Measurements from ENCODE around the gene HSP90B1. TPM values are rescaled to one million over a fixed set of nuclear protein-coding genes. Genes with fewer than 3 reads are reported as not detected.

The HSP90B1 gene
- total and polyA plus RNA-seq, 9 of the 15 experiments (the other 6 are each of a cell fraction or from before 2014, with no cell fraction given): 196 to 719 (median 557) TPM

GRCh38 chr12:103948746-103949406, 18.7 kb downstream of the HSP90B1 start:
- Histone ChIP-seq H3K9me1 (ENCODE audit: control insufficient read depth, insufficient read depth, low read length) (no peaks in the 10 kb centered on the region), H3K4me2 (ENCODE audit: insufficient read depth, low read length) (no peak overlapping the region), H3K27me3 (ENCODE audit: control insufficient read depth in 2 of 2, insufficient read depth in 2 of 2, low read length in 2 of 2) (no peaks in the 10 kb centered on the region), H3K36me3 (ENCODE audit: control insufficient read depth, insufficient read depth, low read length) (peaks cover 100% of the 10 kb centered on the region), H3K9me3 (replicated peaks; ENCODE audit: control insufficient read depth, insufficient read depth, low read depth, low read length) (no peaks in the 10 kb centered on the region), H3K79me2 (ENCODE audit: control insufficient read depth, insufficient read depth, low read length) (peaks cover 11% of the 10 kb centered on the region; the same call in 2 of the 3 replicates), H2AFZ (ENCODE audit: low read depth, low read length) (no peak overlapping the region), H3K4me1 (replicated peaks in 1 of 2; ENCODE audit: control insufficient read depth in 2 of 2, insufficient read depth in 2 of 2, low read length in 2 of 2) (0 out of 5 replicates have a peak, but pooled peaks cover 0 to 2% of the 10 kb centered on the region in 2 experiments), H3K4me3 (no peak overlapping the region), H3K27ac (ENCODE audit: extremely low read depth, low read depth, low read length) (no peak overlapping the region; the same call in 2 of the 3 replicates), H4K20me1 (replicated peaks; ENCODE audit: control insufficient read depth, insufficient read depth, low read length) (no peaks in the 10 kb centered on the region), H3K9ac (ENCODE audit: insufficient read depth in 1 of 2, low read depth in 2 of 2, low read length in 2 of 2) (no peak overlapping the region)
- ATAC-seq (peak; percentile 35), DNase-seq (ENCODE audit: extremely low read depth in 1 of 4, low spot score in 3 of 4) (no peak), FAIRE-seq (no peak)
- intact Hi-C loops (cut with micrococcal nuclease): no loop called here
- in situ Hi-C loops (cut with MboI): no loop called here
- 90% methylated on average over 13 of the region's 13 CpGs for WGBS (ENCODE audit: insufficient coverage, low coverage, missing lambda C conversion rate)
- ChIA-PET POLR2A (interaction anchor here (0.6 to 3.6 kb wide), 13 partner anchors 8 to 1798 kb away, joined by 3 to 18 read pairs (median 4); partner anchors contain the start of genes HSP90B1 and TDG), CTCF (ENCODE audit: low intra/inter-chr PET ratio) (no interaction called here)
- no TSS peak for BruUV-seq (replicated peaks)
- TF ChIP-seq, protein P1, sequence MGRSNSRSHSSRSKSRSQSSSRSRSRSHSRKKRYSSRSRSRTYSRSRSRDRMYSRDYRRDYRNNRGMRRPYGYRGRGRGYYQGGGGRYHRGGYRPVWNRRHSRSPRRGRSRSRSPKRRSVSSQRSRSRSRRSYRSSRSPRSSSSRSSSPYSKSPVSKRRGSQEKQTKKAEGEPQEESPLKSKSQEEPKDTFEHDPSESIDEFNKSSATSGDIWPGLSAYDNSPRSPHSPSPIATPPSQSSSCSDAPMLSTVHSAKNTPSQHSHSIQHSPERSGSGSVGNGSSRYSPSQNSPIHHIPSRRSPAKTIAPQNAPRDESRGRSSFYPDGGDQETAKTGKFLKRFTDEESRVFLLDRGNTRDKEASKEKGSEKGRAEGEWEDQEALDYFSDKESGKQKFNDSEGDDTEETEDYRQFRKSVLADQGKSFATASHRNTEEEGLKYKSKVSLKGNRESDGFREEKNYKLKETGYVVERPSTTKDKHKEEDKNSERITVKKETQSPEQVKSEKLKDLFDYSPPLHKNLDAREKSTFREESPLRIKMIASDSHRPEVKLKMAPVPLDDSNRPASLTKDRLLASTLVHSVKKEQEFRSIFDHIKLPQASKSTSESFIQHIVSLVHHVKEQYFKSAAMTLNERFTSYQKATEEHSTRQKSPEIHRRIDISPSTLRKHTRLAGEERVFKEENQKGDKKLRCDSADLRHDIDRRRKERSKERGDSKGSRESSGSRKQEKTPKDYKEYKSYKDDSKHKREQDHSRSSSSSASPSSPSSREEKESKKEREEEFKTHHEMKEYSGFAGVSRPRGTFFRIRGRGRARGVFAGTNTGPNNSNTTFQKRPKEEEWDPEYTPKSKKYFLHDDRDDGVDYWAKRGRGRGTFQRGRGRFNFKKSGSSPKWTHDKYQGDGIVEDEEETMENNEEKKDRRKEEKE (IDR thresholded peaks at IDR 0.05; ENCODE audit: borderline replicate concordance in 1 of 2, control insufficient read depth in 1 of 2, low read depth in 2 of 2, low read length in 1 of 2): peak in 1 of 2 experiments; percentile 49; a peak in 1 of 4 replicates
- TF ChIP-seq POLR2AphosphoS5 (IDR thresholded peaks at IDR 0.05; ENCODE audit: control insufficient read depth, insufficient read depth, low read depth, low read length): 0 out of 2 replicates have a peak, but pooled peaks have one; percentile 42
- TF ChIP-seq JUN (IDR thresholded peaks at IDR 0.05; ENCODE audit: borderline replicate concordance, low read depth, low read length): no peak
- no peak for TF ChIP-seq JUN (CRISPR knock-in tag; IDR thresholded peaks at IDR 0.05; ENCODE audit: borderline replicate concordance)
- TF ChIP-seq ZBTB33 (CRISPR knock-in tag; IDR thresholded peaks at IDR 0.05): 0 out of 2 replicates have a peak, but pooled peaks have one; percentile 13
- no peak for TF ChIP-seq RAD21 (CRISPR knock-in tag; conservative IDR thresholded peaks at IDR 0.05 in 1 of 2, IDR thresholded peaks at IDR 0.05 in 1 of 2)
- TF ChIP-seq MTA3 (IDR thresholded peaks at IDR 0.05; ENCODE audit: borderline replicate concordance): no peak
- no peak for TF ChIP-seq BRCA1 (IDR thresholded peaks at IDR 0.05)
- TF ChIP-seq BRCA1 (CRISPR knock-in tag; IDR thresholded peaks at IDR 0.05): no peak
- peak; percentile 89; the same call in 1 of the 2 replicates for TF ChIP-seq ZBED1 (IDR thresholded peaks at IDR 0.05)
- peak; percentile 63 for TF ChIP-seq POLR2B (IDR thresholded peaks at IDR 0.05; ENCODE audit: low read depth, partially characterized antibody)
- no peak for TF ChIP-seq SIX5 (IDR thresholded peaks at IDR 0.05; ENCODE audit: borderline replicate concordance in 1 of 2, insufficient read depth in 1 of 2, low read depth in 1 of 2, low read length in 2 of 2)
- TF ChIP-seq NFE2L1 (tag; IDR thresholded peaks at IDR 0.05; ENCODE audit: borderline replicate concordance, low read depth): no peak
- peak; percentile 70 for TF ChIP-seq POLR2A (conservative IDR thresholded peaks at IDR 0.05)
- TF ChIP-seq SUPT5H (IDR thresholded peaks at IDR 0.05): peak; percentile 57
- no peak for TF ChIP-seq SP2 (IDR thresholded peaks at IDR 0.05; ENCODE audit: extremely low read depth, low read depth, low read length, poor library complexity, severe bottlenecking)

Data from K562 (cell line).